ENCODE data around the gene SOAT1. TPM values are rescaled to one million over a fixed set of nuclear protein-coding genes. Genes with fewer than 3 reads are reported as not detected.
A peak's percentile ranks its signal among the peaks of the same experiment; 100 is the strongest.

SOAT1 gene
- total and polyA plus RNA-seq, 7 experiments from 2014 or later, result 40.6 to 77.7 (median 48.1) TPM

DNA sequence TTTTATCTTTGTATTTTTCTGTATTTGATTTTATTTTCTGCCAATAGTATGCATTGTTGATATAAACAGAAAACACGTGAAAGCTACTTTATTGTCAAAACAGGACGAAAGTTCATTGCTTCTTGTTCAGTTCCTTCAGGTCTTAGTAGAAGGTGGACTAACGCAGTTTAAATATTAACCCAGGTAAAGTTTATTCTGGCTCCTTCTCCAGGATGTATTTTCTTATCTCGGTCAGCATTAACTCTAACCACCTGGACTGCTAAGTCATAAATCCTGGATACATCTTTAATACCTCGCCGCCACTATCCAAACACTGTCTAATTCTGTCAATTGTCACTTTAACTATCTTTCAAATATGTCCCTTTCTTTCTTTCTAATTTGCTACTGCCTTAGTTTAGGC is 5.7 kb upstream of the SOAT1 start:
- Mint-ChIP-seq H3K4me3 (no peak overlapping the region), H3K27me3 (no peaks in the 10 kb centered on the region), H3K27ac (no peak overlapping the region), H3K9me3 (no peaks in the 10 kb centered on the region), H3K36me3 (no peaks in the 10 kb centered on the region), H3K4me1 (peaks cover 0 to 6% (median 0%) of the 10 kb centered on the region in 7 donors)
- ATAC-seq (no peak), DNase-seq (no peak)
- Histone ChIP-seq H3K4me1 (ENCODE audit: control insufficient read depth in 2 of 2, insufficient read depth in 2 of 2, low read length in 2 of 2) (no peaks in the 10 kb centered on the region), H3K9me3 (ENCODE audit: control insufficient read depth in 2 of 3, low read length in 3 of 3) (no peaks in the 10 kb centered on the region), H3K36me3 (ENCODE audit: control insufficient read depth in 2 of 3, insufficient read depth in 3 of 3, low read length in 3 of 3) (no peaks in the 10 kb centered on the region), H3K27ac (ENCODE audit: low read depth, low read length) (no peak overlapping the region), H3K4me3 (ENCODE audit: low read length) (no peak overlapping the region), H3K27me3 (ENCODE audit: control insufficient read depth in 2 of 2, insufficient read depth in 2 of 2, low read length in 2 of 2) (no peaks in the 10 kb centered on the region)
- ChIA-PET POLR2A (no interaction called here), CTCF (no interaction called here)
- intact Hi-C loops (cut with micrococcal nuclease), result no loop called here

DNA sequence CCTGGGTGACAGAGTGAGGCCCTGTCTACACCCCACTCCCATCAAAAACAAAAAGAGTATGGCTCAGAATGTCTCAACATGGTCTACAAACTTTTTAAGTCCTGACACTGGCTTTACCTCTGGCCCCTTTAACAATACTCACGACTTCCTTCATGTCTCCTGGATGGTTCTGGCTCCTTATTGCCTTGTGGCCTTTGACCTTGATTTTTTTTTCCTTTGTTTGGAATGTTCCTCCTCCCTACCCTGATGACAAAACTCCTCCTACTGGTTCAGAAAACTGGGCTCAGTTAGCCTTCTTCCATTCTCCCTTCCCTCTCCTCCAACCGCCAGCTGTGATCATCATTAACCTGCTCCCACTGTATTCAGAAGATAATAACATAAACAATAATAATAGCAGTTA is 4.6 kb upstream of the SOAT1 start:
- intact Hi-C loops (cut with micrococcal nuclease), result no loop called here
- Mint-ChIP-seq H3K27me3 (no peaks in the 10 kb centered on the region), H3K4me3 (no peak overlapping the region), H3K9me3 (no peaks in the 10 kb centered on the region), H3K27ac (no peak overlapping the region), H3K4me1 (peaks cover 0 to 11% (median 5%) of the 10 kb centered on the region in 7 donors), H3K36me3 (peaks cover 0 to 1% (median 0%) of the 10 kb centered on the region in 5 donors)
- Histone ChIP-seq H3K27me3 (ENCODE audit: control insufficient read depth in 2 of 2, insufficient read depth in 2 of 2, low read length in 2 of 2) (no peaks in the 10 kb centered on the region), H3K4me3 (ENCODE audit: low read length) (no peak overlapping the region), H3K27ac (ENCODE audit: low read depth, low read length) (no peak overlapping the region), H3K9me3 (ENCODE audit: control insufficient read depth in 2 of 3, low read length in 3 of 3) (no peaks in the 10 kb centered on the region), H3K36me3 (ENCODE audit: control insufficient read depth in 2 of 3, insufficient read depth in 3 of 3, low read length in 3 of 3) (peaks cover 0 to 4% (median 0%) of the 10 kb centered on the region in 3 experiments), H3K4me1 (ENCODE audit: control insufficient read depth in 2 of 2, insufficient read depth in 2 of 2, low read length in 2 of 2) (no peaks in the 10 kb centered on the region)
- ChIA-PET CTCF (no interaction called here), POLR2A (no interaction called here)
- ATAC-seq (no peak), DNase-seq (no peak)

DNA sequence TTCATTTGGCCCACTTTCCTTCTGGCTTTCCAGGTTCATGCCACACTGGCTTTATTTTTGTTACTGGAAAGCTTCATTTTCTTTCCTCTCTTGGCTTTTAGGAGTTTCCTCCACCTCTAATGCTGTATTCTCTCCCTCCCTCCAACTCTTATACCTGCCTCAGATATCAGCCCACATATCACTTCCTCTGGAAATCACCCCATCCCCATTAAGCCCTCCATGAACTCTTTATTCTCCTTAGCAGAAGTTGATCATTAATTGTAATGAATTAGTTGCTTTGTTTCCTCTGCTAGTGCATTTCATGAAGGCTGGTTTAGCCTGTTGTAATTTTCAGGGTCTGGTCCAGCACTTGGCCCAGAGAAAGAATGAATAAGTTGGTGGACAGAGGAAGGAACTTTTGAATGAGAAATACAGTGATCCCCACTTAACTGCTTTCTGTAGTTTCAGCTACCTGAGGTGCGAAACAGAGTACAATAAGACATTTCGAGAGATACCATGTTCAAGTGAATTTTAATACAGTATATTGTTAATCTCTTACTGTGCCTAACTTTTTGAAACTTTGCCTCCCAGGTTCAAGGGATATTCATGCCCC is 1.7 kb downstream of the SOAT1 start:
- CTCF ChIA-PET, result interaction anchor here (0.7 to 2.4 kb wide), 4 partner anchors 44 to 214 kb away, joined by 3 to 11 read pairs (median 4); partner anchors contain the start of gene AXDND1
- H3K36me3 Mint-ChIP-seq, result peaks cover 0 to 21% (median 3%) of the 10 kb centered on the region in 5 donors
- Histone ChIP-seq H3K4me3 (ENCODE audit: low read length) (peak overlapping the region; percentile 78), H3K9me3 (ENCODE audit: control insufficient read depth in 2 of 3, low read length in 3 of 3) (no peaks in the 10 kb centered on the region), H3K27me3 (ENCODE audit: control insufficient read depth in 2 of 2, insufficient read depth in 2 of 2, low read length in 2 of 2) (no peaks in the 10 kb centered on the region), H3K27ac (ENCODE audit: low read depth, low read length) (peak overlapping the region; percentile 96), H3K36me3 (ENCODE audit: control insufficient read depth in 2 of 3, insufficient read depth in 3 of 3, low read length in 3 of 3) (peaks cover 0 to 4% (median 0%) of the 10 kb centered on the region in 3 experiments), H3K4me1 (ENCODE audit: control insufficient read depth in 2 of 2, insufficient read depth in 2 of 2, low read length in 2 of 2) (peaks cover 37 to 48% of the 10 kb centered on the region in 2 donors)
- intact Hi-C loops (cut with micrococcal nuclease), result loop anchor here (2.0 to 10.0 kb wide), 7 partner anchors 16 to 1340 kb away; partner anchors contain the start of genes QSOX1 (in 1 of the 2), TOR1AIP1 (in 1 of the 2) and XPR1 (in 1 of the 2)
- H3K27ac Mint-ChIP-seq, result peak overlapping the region; percentile 65 to 97 (median 93)
- H3K27me3 Mint-ChIP-seq, result no peaks in the 10 kb centered on the region
- ATAC-seq (no peak), DNase-seq (peak in 1 of 9 donors; percentile 6)
- POLR2A ChIA-PET, result interaction anchor here (0.6 to 3.7 kb wide), 8 partner anchors 19 to 250 kb away, joined by 3 to 18 read pairs (median 4); partner anchors contain the start of genes AXDND1 and TOR3A
- H3K9me3 Mint-ChIP-seq, result peaks cover 0 to 2% (median 0%) of the 10 kb centered on the region in 11 donors
- H3K4me1 Mint-ChIP-seq, result peaks cover 40 to 65% (median 60%) of the 10 kb centered on the region in 7 donors
- peak overlapping the region; percentile 83 to 97 (median 92) for H3K4me3 Mint-ChIP-seq

DNA sequence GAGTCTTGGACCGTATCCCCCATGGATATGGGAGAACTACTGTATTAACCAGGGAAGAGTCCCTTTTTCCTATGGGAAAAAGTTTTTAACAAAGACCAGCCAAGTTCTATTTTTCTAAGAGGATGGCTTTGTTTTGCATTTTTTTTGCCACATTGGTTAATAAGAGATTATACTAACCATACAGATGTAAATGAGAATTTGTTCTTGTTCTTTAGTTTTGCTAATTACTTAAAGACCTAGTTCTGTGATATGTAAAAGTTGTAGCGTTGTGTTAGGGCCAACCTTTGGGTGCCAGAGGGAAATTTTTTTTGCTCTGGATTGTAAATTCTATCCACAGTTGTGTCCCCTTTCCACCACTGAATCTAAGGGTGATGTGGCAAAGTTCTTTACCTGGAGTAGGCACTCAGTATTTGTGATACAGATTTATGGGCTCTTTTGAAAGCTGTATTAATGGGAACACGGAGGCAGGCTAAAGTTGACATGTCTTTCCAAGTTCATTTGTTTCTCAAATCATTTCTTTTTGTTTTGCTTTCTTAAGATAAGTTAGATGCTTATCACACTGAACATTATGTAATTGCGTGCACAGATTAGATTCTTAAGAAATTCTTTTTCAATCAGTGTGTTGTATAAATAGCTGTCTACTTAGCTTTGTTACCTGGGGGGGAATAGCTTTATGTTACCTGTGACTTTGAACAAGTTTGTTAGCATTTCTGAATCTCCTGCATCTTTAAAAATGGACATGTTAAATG is 2.9 kb downstream of the SOAT1 start:
- H3K9me3 ChIP-seq (ENCODE audit: control insufficient read depth in 2 of 3, low read length in 3 of 3), result no peaks in the 10 kb centered on the region
- peaks cover 0 to 2% (median 0%) of the 10 kb centered on the region in 11 donors for H3K9me3 Mint-ChIP-seq
- DNase-seq, result no peak
- peaks cover 41 to 55% of the 10 kb centered on the region in 2 donors for H3K4me1 ChIP-seq (ENCODE audit: control insufficient read depth in 2 of 2, insufficient read depth in 2 of 2, low read length in 2 of 2)
- peak overlapping the region; percentile 96 for H3K27ac ChIP-seq (ENCODE audit: low read depth, low read length)
- H3K27me3 Mint-ChIP-seq, result no peaks in the 10 kb centered on the region
- peaks cover 0 to 4% (median 0%) of the 10 kb centered on the region in 3 experiments for H3K36me3 ChIP-seq (ENCODE audit: control insufficient read depth in 2 of 3, insufficient read depth in 3 of 3, low read length in 3 of 3)
- intact Hi-C loops (cut with micrococcal nuclease), result loop anchor here (5.0 to 10.0 kb wide), 4 partner anchors 36 to 1338 kb away; partner anchors contain the start of genes QSOX1 (in 1 of the 2) and XPR1 (in 1 of the 2)
- peak overlapping the region; percentile 42 to 94 (median 66) for H3K4me3 Mint-ChIP-seq
- peaks cover 0 to 24% (median 4%) of the 10 kb centered on the region in 5 donors for H3K36me3 Mint-ChIP-seq
- H3K27me3 ChIP-seq (ENCODE audit: control insufficient read depth in 2 of 2, insufficient read depth in 2 of 2, low read length in 2 of 2), result no peaks in the 10 kb centered on the region
- H3K27ac Mint-ChIP-seq, result peak overlapping the region; percentile 58 to 88 (median 79)
- peaks cover 47 to 74% (median 68%) of the 10 kb centered on the region in 7 donors for H3K4me1 Mint-ChIP-seq
- ChIA-PET CTCF (interaction anchor here (0.6 kb wide), 1 partner anchor 85 kb away, joined by 4 read pairs; no protein-coding TSS in a partner anchor), POLR2A (interaction anchor here (0.6 kb wide), 1 partner anchor 166 kb away, joined by 5 read pairs; no protein-coding TSS in a partner anchor)
- ATAC-seq, result no peak
- no peak overlapping the region for H3K4me3 ChIP-seq (ENCODE audit: low read length)

DNA sequence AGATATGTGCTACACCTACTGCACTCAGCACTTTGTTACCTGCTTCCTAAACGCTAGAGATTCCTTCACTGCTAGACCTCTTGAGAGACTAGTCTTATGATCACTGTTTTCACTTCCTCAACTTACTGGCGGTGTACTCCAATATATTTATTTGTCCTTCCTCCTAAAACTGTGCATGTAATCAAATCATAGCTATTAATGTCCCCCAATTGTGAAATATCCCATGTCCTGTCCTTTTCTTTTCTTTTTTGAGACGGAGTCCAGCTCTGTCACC is 3.4 kb downstream of the SOAT1 start:
- intact Hi-C loops (cut with micrococcal nuclease), result loop anchor here (5.0 to 10.0 kb wide), 4 partner anchors 35 to 1338 kb away; partner anchors contain the start of genes QSOX1 (in 1 of the 2) and XPR1 (in 1 of the 2)
- Histone ChIP-seq H3K9me3 (ENCODE audit: control insufficient read depth in 2 of 3, low read length in 3 of 3) (no peaks in the 10 kb centered on the region), H3K4me1 (ENCODE audit: control insufficient read depth in 2 of 2, insufficient read depth in 2 of 2, low read length in 2 of 2) (peaks cover 41 to 60% of the 10 kb centered on the region in 2 donors), H3K27me3 (ENCODE audit: control insufficient read depth in 2 of 2, insufficient read depth in 2 of 2, low read length in 2 of 2) (no peaks in the 10 kb centered on the region), H3K4me3 (ENCODE audit: low read length) (no peak overlapping the region), H3K36me3 (ENCODE audit: control insufficient read depth in 2 of 3, insufficient read depth in 3 of 3, low read length in 3 of 3) (peaks cover 0 to 5% (median 0%) of the 10 kb centered on the region in 3 experiments), H3K27ac (ENCODE audit: low read depth, low read length) (no peak overlapping the region)
- DNase-seq (no peak), ATAC-seq (no peak)
- Mint-ChIP-seq H3K4me1 (peaks cover 52 to 78% (median 73%) of the 10 kb centered on the region in 7 donors), H3K9me3 (peaks cover 0 to 2% (median 0%) of the 10 kb centered on the region in 11 donors), H3K27me3 (no peaks in the 10 kb centered on the region), H3K27ac (peak overlapping the region in 8 of 9 donors; percentile 64 to 88 (median 78)), H3K36me3 (peaks cover 0 to 24% (median 4%) of the 10 kb centered on the region in 5 donors), H3K4me3 (peak overlapping the region; percentile 22 to 94 (median 66))
- ChIA-PET CTCF (interaction anchor here (0.6 kb wide), 1 partner anchor 84 kb away, joined by 4 read pairs; no protein-coding TSS in a partner anchor), POLR2A (interaction anchor here (0.6 kb wide), 1 partner anchor 167 kb away, joined by 5 read pairs; no protein-coding TSS in a partner anchor)

DNA sequence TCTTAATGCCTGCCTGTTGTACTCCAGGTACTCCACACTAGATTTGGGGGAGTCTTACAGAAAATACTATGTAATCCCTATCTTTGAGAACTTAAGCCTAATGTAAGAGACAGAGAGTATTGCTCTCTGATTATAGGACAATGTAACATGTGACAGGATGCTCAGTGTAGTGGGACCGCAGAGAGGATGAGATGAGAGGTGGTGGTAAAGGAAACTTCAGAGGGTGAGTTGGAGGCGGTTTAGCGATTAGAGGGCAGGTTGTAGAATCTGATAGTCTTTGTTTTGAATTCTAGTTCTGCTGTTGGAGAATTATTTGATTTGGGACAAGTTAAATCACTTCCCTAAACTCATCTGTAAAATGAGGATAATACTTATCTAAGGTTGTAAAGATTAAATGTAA is 5.4 kb downstream of the SOAT1 start:
- no peaks in the 10 kb centered on the region for H3K27me3 ChIP-seq (ENCODE audit: control insufficient read depth in 2 of 2, insufficient read depth in 2 of 2, low read length in 2 of 2)
- peak in 8 of 9 donors; percentile 42 to 80 (median 72) for DNase-seq
- H3K9me3 ChIP-seq (ENCODE audit: control insufficient read depth in 2 of 3, low read length in 3 of 3), result no peaks in the 10 kb centered on the region
- peaks cover 41 to 61% of the 10 kb centered on the region in 2 donors for H3K4me1 ChIP-seq (ENCODE audit: control insufficient read depth in 2 of 2, insufficient read depth in 2 of 2, low read length in 2 of 2)
- peak; percentile 89 for ATAC-seq
- H3K4me3 ChIP-seq (ENCODE audit: low read length), result no peak overlapping the region
- peaks cover 6 to 18% (median 9%) of the 10 kb centered on the region in 3 experiments for H3K36me3 ChIP-seq (ENCODE audit: control insufficient read depth in 2 of 3, insufficient read depth in 3 of 3, low read length in 3 of 3)
- Mint-ChIP-seq H3K27ac (peak overlapping the region; percentile 50 to 81 (median 64)), H3K9me3 (peaks cover 0 to 2% (median 0%) of the 10 kb centered on the region in 11 donors), H3K36me3 (peaks cover 0 to 33% (median 18%) of the 10 kb centered on the region in 5 donors), H3K4me1 (peaks cover 57 to 90% (median 81%) of the 10 kb centered on the region in 7 donors), H3K4me3 (peak overlapping the region; percentile 16 to 94 (median 58)), H3K27me3 (no peaks in the 10 kb centered on the region)
- CTCF ChIA-PET, result no interaction called here
- POLR2A ChIA-PET, result interaction anchor here (0.9 kb wide), 1 partner anchor 206 kb away, joined by 3 read pairs; no protein-coding TSS in a partner anchor
- peak overlapping the region; percentile 54 for H3K27ac ChIP-seq (ENCODE audit: low read depth, low read length)
- intact Hi-C loops (cut with micrococcal nuclease), result loop anchor here (1.0 to 10.0 kb wide), 6 partner anchors 12 to 1336 kb away; partner anchors contain the start of genes AXDND1 (in 1 of the 2), QSOX1 (in 1 of the 2) and XPR1 (in 1 of the 2)
